Astrocyte (in vitro differentiated cells and primary cell): Measurements from ENCODE around the gene MOV10L1. TPM values are rescaled to one million over a fixed set of nuclear protein-coding genes. Genes with fewer than 3 reads are reported as not detected.

Source experiments
- DNase-seq: peaks from one replicate; pipeline ENCODE4 v3.0.0-alpha.2; 2010; ENCODE audit warnings: low read depth
- FAIRE-seq: peaks from 2 replicates; lab custom pipeline; 2011; peaks lifted over from hg19 to GRCh38; lab: Jason Lieb, UNC
- H2AFZ ChIP-seq: 2 replicates; pipeline ENCODE4 v1.6.0; 2012; ENCODE audit warnings: low read depth, low read length, inconsistent platforms
- H3K27ac ChIP-seq: 2 replicates; pipeline ENCODE4 v1.5.1; 2011; ENCODE audit warnings: low read depth, low read length, inconsistent platforms
- H3K27me3 ChIP-seq: 2 replicates; pipeline ENCODE4 v1.6.0; 2011; ENCODE audit warnings: low read length, inconsistent platforms; ENCODE audit not compliant: insufficient read depth
- H3K36me3 ChIP-seq: 2 replicates; pipeline ENCODE4 v1.5.1; 2011; ENCODE audit warnings: low read length, inconsistent platforms; ENCODE audit not compliant: insufficient read depth
- H3K4me1 ChIP-seq: 2 replicates; pipeline ENCODE4 v1.5.1; 2011; ENCODE audit warnings: low read length, inconsistent platforms; ENCODE audit not compliant: insufficient read depth
- H3K4me2 ChIP-seq: 2 replicates; pipeline ENCODE4 v1.6.0; 2012; ENCODE audit warnings: low read length, inconsistent platforms
- H3K4me3 ChIP-seq: 2 replicates; pipeline ENCODE4 v1.5.1; 2011; ENCODE audit warnings: low read depth, mild to moderate bottlenecking, low read length, inconsistent platforms; ENCODE audit not compliant: insufficient read depth
- H3K79me2 ChIP-seq: 2 replicates; pipeline ENCODE4 v1.6.0; 2012; ENCODE audit warnings: mild to moderate bottlenecking, low read length, inconsistent platforms; ENCODE audit not compliant: insufficient read depth
- H3K9ac ChIP-seq: 2 replicates; pipeline ENCODE4 v1.6.0; 2012; ENCODE audit warnings: mild to moderate bottlenecking, low read length, inconsistent platforms
- H3K9me3 ChIP-seq: 2 replicates; pipeline ENCODE4 v1.5.1; 2012; ENCODE audit warnings: low read depth, mild to moderate bottlenecking, low read length, inconsistent platforms; ENCODE audit not compliant: insufficient read depth
- H4K20me1 ChIP-seq: 2 replicates; pipeline ENCODE4 v1.6.0; 2012; ENCODE audit warnings: low read length, inconsistent platforms; ENCODE audit not compliant: insufficient read depth
- H3K27ac Mint-ChIP-seq: one replicate; pipeline ENCODE4 v1.8.0; 2021; ENCODE audit warnings: mild to moderate bottlenecking, mixed read lengths; ENCODE audit not compliant: unreplicated experiment
- H3K27me3 Mint-ChIP-seq: one replicate; pipeline ENCODE4 v1.8.0; 2021; ENCODE audit warnings: low read depth, mixed read lengths; ENCODE audit not compliant: unreplicated experiment
- H3K36me3 Mint-ChIP-seq: one replicate; pipeline ENCODE4 v1.8.0; 2021; ENCODE audit warnings: low read depth, mixed read lengths; ENCODE audit not compliant: unreplicated experiment
- H3K4me1 Mint-ChIP-seq: one replicate; pipeline ENCODE4 v1.8.0; 2021; ENCODE audit warnings: low read depth, mixed read lengths; ENCODE audit not compliant: unreplicated experiment
- H3K4me3 Mint-ChIP-seq: one replicate; pipeline ENCODE4 v1.8.0; 2021; ENCODE audit warnings: mild to moderate bottlenecking, moderate library complexity, mixed read lengths; ENCODE audit not compliant: unreplicated experiment
- H3K9me3 Mint-ChIP-seq: one replicate; pipeline ENCODE4 v1.8.0; 2021; ENCODE audit warnings: mild to moderate bottlenecking, mixed read lengths; ENCODE audit not compliant: unreplicated experiment
- EZH2 ChIP-seq: IDR thresholded peaks from 2 replicates; pipeline ENCODE4 v1.6.1; 2012; ENCODE audit warnings: mild to moderate bottlenecking, low read length, inconsistent platforms; ENCODE audit not compliant: insufficient read depth
- total RNA-seq: library from RNA; stranded (reverse); gene quantifications from 2 replicates; pipeline ENCODE4 v1.2.1, GENCODE V29; 2021
- TF ChIP-seq, protein P1 (sequence below): IDR thresholded peaks from 2 replicates; pipeline ENCODE4 v1.5.1; 2011; ENCODE audit warnings: low read depth, mild to moderate bottlenecking, inconsistent platforms, low read length, moderate library complexity; ENCODE audit not compliant: insufficient read depth

Gene MOV10L1
- total RNA-seq, 1 donor from 2014 or later = 0.61 TPM

DNA sequence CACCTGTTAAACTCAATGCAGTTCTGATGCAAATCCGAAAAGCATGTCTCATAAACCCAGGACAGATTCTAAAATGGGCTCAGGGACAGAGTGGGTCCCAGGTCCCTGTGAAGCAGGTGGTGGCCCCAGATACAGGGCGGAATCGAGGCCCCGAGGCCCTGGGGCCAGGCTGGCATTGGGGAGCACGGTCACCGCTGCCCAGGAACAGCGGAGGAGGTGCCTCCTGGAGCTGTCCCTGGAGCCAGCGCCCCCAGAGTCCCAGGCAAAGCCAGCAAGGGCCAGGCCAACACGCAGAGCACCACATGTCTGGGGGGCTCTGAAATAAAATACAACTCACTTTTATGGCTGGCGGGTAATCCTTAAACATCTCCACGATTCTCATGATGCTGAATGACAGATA lies 21.7 kb upstream of the MOV10L1 start:
- no peak for TF ChIP-seq EZH2
- TF ChIP-seq, protein P1, sequence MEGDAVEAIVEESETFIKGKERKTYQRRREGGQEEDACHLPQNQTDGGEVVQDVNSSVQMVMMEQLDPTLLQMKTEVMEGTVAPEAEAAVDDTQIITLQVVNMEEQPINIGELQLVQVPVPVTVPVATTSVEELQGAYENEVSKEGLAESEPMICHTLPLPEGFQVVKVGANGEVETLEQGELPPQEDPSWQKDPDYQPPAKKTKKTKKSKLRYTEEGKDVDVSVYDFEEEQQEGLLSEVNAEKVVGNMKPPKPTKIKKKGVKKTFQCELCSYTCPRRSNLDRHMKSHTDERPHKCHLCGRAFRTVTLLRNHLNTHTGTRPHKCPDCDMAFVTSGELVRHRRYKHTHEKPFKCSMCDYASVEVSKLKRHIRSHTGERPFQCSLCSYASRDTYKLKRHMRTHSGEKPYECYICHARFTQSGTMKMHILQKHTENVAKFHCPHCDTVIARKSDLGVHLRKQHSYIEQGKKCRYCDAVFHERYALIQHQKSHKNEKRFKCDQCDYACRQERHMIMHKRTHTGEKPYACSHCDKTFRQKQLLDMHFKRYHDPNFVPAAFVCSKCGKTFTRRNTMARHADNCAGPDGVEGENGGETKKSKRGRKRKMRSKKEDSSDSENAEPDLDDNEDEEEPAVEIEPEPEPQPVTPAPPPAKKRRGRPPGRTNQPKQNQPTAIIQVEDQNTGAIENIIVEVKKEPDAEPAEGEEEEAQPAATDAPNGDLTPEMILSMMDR = no peak
- Histone ChIP-seq H3K4me1 (no peaks in the 10 kb centered on the region), H4K20me1 (no peaks in the 10 kb centered on the region), H3K9me3 (no peaks in the 10 kb centered on the region), H3K27me3 (peaks cover 6% of the 10 kb centered on the region), H3K27ac (no peak overlapping the region), H3K9ac (no peak overlapping the region), H2AFZ (no peak overlapping the region), H3K4me2 (no peak overlapping the region), H3K36me3 (no peaks in the 10 kb centered on the region), H3K79me2 (no peaks in the 10 kb centered on the region), H3K4me3 (no peak overlapping the region)
- Mint-ChIP-seq H3K27ac (no peak overlapping the region), H3K27me3 (peaks cover 10% of the 10 kb centered on the region), H3K4me3 (no peak overlapping the region), H3K4me1 (no peaks in the 10 kb centered on the region), H3K9me3 (no peaks in the 10 kb centered on the region), H3K36me3 (no peaks in the 10 kb centered on the region)
- FAIRE-seq (no peak), DNase-seq (no peak)

DNA sequence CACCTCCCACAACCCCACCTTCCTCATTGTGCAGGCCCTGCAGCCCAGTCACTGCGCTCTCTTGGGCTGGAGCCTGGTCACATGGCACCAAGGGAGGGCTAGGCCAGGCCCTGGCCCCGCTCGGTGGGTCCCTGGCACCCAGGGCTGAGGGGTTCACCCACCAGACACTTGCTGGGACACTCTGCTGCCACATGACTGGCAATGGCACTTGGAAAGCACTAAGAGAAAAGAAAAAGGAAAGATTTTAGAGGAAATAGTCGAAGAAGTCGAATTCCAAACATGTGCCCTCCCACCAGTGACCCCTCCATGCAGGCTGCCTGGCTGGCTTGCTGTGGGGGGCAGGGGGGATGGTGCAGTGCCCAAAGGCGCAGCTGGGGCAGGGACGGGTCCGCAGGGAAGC lies 19.4 kb upstream of the MOV10L1 start:
- no peaks in the 10 kb centered on the region for H3K36me3 Mint-ChIP-seq
- H4K20me1 ChIP-seq = no peaks in the 10 kb centered on the region
- H3K4me1 ChIP-seq = no peaks in the 10 kb centered on the region
- no peaks in the 10 kb centered on the region for H3K9me3 Mint-ChIP-seq
- no peaks in the 10 kb centered on the region for H3K79me2 ChIP-seq
- no peaks in the 10 kb centered on the region for H3K9me3 ChIP-seq
- H3K27ac Mint-ChIP-seq = no peak overlapping the region
- no peaks in the 10 kb centered on the region for H3K36me3 ChIP-seq
- no peak overlapping the region for H3K9ac ChIP-seq
- peaks cover 4% of the 10 kb centered on the region for H3K27me3 ChIP-seq
- no peaks in the 10 kb centered on the region for H3K4me1 Mint-ChIP-seq
- no peak overlapping the region for H3K27ac ChIP-seq
- DNase-seq (no peak), FAIRE-seq (no peak)
- H3K4me3 ChIP-seq = no peak overlapping the region
- no peak overlapping the region for H2AFZ ChIP-seq
- no peak for TF ChIP-seq EZH2
- TF ChIP-seq, protein P1 = no peak
- H3K4me3 Mint-ChIP-seq = no peak overlapping the region
- no peak overlapping the region for H3K4me2 ChIP-seq
- H3K27me3 Mint-ChIP-seq = peaks cover 7% of the 10 kb centered on the region

- Histone ChIP-seq H3K27me3 (peaks cover 4% of the 10 kb centered on the region), H3K36me3 (no peaks in the 10 kb centered on the region), H3K4me2 (no peak overlapping the region), H3K4me1 (no peaks in the 10 kb centered on the region), H4K20me1 (no peaks in the 10 kb centered on the region), H2AFZ (no peak overlapping the region), H3K79me2 (no peaks in the 10 kb centered on the region), H3K4me3 (no peak overlapping the region), H3K9me3 (no peaks in the 10 kb centered on the region), H3K9ac (no peak overlapping the region), H3K27ac (no peak overlapping the region)
- FAIRE-seq (no peak), DNase-seq (no peak)
- Mint-ChIP-seq H3K4me1 (no peaks in the 10 kb centered on the region), H3K4me3 (no peak overlapping the region), H3K27ac (no peak overlapping the region), H3K27me3 (peaks cover 3% of the 10 kb centered on the region), H3K36me3 (no peaks in the 10 kb centered on the region), H3K9me3 (no peaks in the 10 kb centered on the region)
- TF ChIP-seq EZH2 = no peak
- TF ChIP-seq, protein P1 = no peak
These were observed 18.2 kb upstream of the MOV10L1 start for GRCh38 chr22:50071432-50072166.
